Stimulated activated CD4-positive, alpha-beta T cell treated with anti-CD3 and anti-CD28 coated beads, Interleukin-4, amount 100 ng/mL, for 1 hour (primary cell): ENCODE measurements around the gene KIAA1586.
A peak's percentile ranks its signal among the peaks of the same experiment; 100 is the strongest.
"Not testable (repeated sequence)": the region's sequence is repeated elsewhere in the genome, so short reads cannot be mapped to it uniquely, and the experiment has no call there.

ENCODE experiments used
- DNase-seq: peaks from one replicate; pipeline ENCODE4 v3.0.0-alpha.2; 2020

KIAA1586 gene

GRCh38 chr6:57047257-57047585, 728 bp downstream of the KIAA1586 start:
- DNase-seq: not testable (repeated sequence)

- DNase-seq: not testable (repeated sequence)
Observed at GRCh38 chr6:57047859-57048258, 1.4 kb downstream of the KIAA1586 start.

- DNase-seq: no peak
Observed at GRCh38 chr6:57048577-57048976, 2.1 kb downstream of the KIAA1586 start.

GRCh38 chr6:57063847-57064246, 17.4 kb downstream of the KIAA1586 start:
- no peak for DNase-seq

- DNase-seq: no peak
Observed at GRCh38 chr6:57064809-57065208, 18.3 kb downstream of the KIAA1586 start.

- DNase-seq: no peak
Observed at GRCh38 chr6:57068061-57068460, 21.6 kb downstream of the KIAA1586 start.

GRCh38 chr6:57069228-57069627, 22.7 kb downstream of the KIAA1586 start:
- no peak for DNase-seq

GRCh38 chr6:57069920-57070331, 23.4 kb downstream of the KIAA1586 start:
- no peak for DNase-seq

- no peak for DNase-seq
Observed at GRCh38 chr6:57072108-57072507, 25.6 kb downstream of the KIAA1586 start.

GRCh38 chr6:57074383-57074782, 27.9 kb downstream of the KIAA1586 start:
- no peak for DNase-seq

GRCh38 chr6:57075092-57075491, 28.6 kb downstream of the KIAA1586 start:
- DNase-seq: no peak

- DNase-seq: no peak
Observed at GRCh38 chr6:57078531-57079207, 32.2 kb downstream of the KIAA1586 start.

GRCh38 chr6:57085471-57085870, 39.0 kb downstream of the KIAA1586 start:
- DNase-seq: no peak

- DNase-seq: no peak
Observed at GRCh38 chr6:57086843-57087242, 40.4 kb downstream of the KIAA1586 start.

- no peak for DNase-seq
Observed at GRCh38 chr6:57087916-57088315, 41.4 kb downstream of the KIAA1586 start.

GRCh38 chr6:57089265-57089664, 42.8 kb downstream of the KIAA1586 start:
- DNase-seq: no peak

GRCh38 chr6:57089687-57090457, 43.4 kb downstream of the KIAA1586 start, which contains the start of gene ZNF451:
TSS of gene ZNF451 (plus strand) at chr6:57090188. CDS start at chr6:57090254, 66 bp downstream.
- peak; percentile 97 for DNase-seq

GRCh38 chr6:57090458-57091067, 44.1 kb downstream of the KIAA1586 start:
- not testable (repeated sequence) for DNase-seq

GRCh38 chr6:57091375-57091774, 44.9 kb downstream of the KIAA1586 start:
- not testable (repeated sequence) for DNase-seq

- no peak for DNase-seq
Observed at GRCh38 chr6:57094689-57095088, 48.2 kb downstream of the KIAA1586 start.

- no peak for DNase-seq
Observed at GRCh38 chr6:57097596-57097995, 51.1 kb downstream of the KIAA1586 start.

GRCh38 chr6:57102976-57103375, 56.5 kb downstream of the KIAA1586 start:
- no peak for DNase-seq

GRCh38 chr6:57104336-57104735, 57.8 kb downstream of the KIAA1586 start:
- DNase-seq: no peak
